Lung (tissue), 12 donors: ENCODE results near the gene CRYAB. TPM values are rescaled to one million over a fixed set of nuclear protein-coding genes. Genes with fewer than 3 reads are reported as not detected.

Source experiments
- ATAC-seq: fragments of 200-7000 bp; cut with Tn5 transposase; one replicate; pipeline ENCODE4 v1.9.1; 2020; ENCODE audit warnings: moderate number of reproducible peaks; ENCODE audit not compliant: insufficient read depth, low FRiP score
- DNase-seq, 3 donors: peaks; one replicate each; pipeline ENCODE4 v3.0.0-alpha.2; 2013 to 2017
- H3K27ac ChIP-seq, 2 donors: one replicate each; pipeline ENCODE4 v1.5.1; 2013; ENCODE audit warnings: mild to moderate bottlenecking in 2 of 2, moderate library complexity in 2 of 2, control low read depth in 1 of 2, inconsistent platforms in 1 of 2, low read depth in 1 of 2, low read length in 1 of 2
- H3K27me3 ChIP-seq, 3 donors: one replicate each; pipeline ENCODE4 v1.5.1; 2013; ENCODE audit warnings: low read length in 2 of 3; ENCODE audit not compliant: control insufficient read depth in 3 of 3, insufficient read depth in 3 of 3
- H3K36me3 ChIP-seq, 4 donors: one replicate each; pipeline ENCODE4 v1.5.1; 2013; ENCODE audit warnings: low read length in 4 of 4, mild to moderate bottlenecking in 1 of 4, moderate library complexity in 1 of 4; ENCODE audit not compliant: control insufficient read depth in 4 of 4, insufficient read depth in 4 of 4
- H3K4me1 ChIP-seq, 5 donors: one replicate each; pipeline ENCODE4 v1.5.1; 2013; ENCODE audit warnings: low read length in 5 of 5, mild to moderate bottlenecking in 2 of 5, moderate library complexity in 1 of 5; ENCODE audit not compliant: control insufficient read depth in 5 of 5, insufficient read depth in 5 of 5
- H3K4me3 ChIP-seq: one replicate; pipeline ENCODE4 v1.5.1; 2013; ENCODE audit warnings: mild to moderate bottlenecking, control low read depth, moderate library complexity
- H3K9ac ChIP-seq, 2 donors: one replicate each; pipeline ENCODE4 v1.5.1; 2013; ENCODE audit warnings: low read length in 2 of 2, control low read depth in 1 of 2; ENCODE audit not compliant: insufficient read depth in 1 of 2
- H3K9me3 ChIP-seq, 4 donors: one replicate each; pipeline ENCODE4 v1.5.1; 2013; ENCODE audit warnings: low read length in 3 of 4, mild to moderate bottlenecking in 1 of 4, moderate library complexity in 1 of 4; ENCODE audit not compliant: control insufficient read depth in 4 of 4, insufficient read depth in 3 of 4
- WGBS, 2 donors: extraction: QIAGEN DNeasy Blood & Tissue Kit; methylation state at CpG; one replicate each; pipeline ENCODE4 v1.1.7; 2013; 5-methylcytosine and 5-hydroxymethylcytosine counted together
- polyA plus RNA-seq, 2 donors: library from polyadenylated mRNA; stranded (reverse); fragments of 200-250 nt; gene quantifications; one replicate each; pipeline ENCODE4 v1.2.1, GENCODE V29; 2013
- total RNA-seq, 2 donors: library from RNA; depleted of rRNA in 1 of 2; stranded (reverse); fragments of >200 nt in 1 of 2; gene quantifications; one replicate each; pipeline ENCODE4 v1.2.1, GENCODE V29; 2014 to 2021
- TF ChIP-seq, protein P1 (sequence below): IDR thresholded peaks from 2 replicates; pipeline ENCODE4 v1.5.1; 2012; ENCODE audit warnings: mild to moderate bottlenecking; ENCODE audit errors: control extremely low read depth, extremely low read depth
- donor health status: control.
- donor health status: control.
- donor health status: Bipolar disorder and iron deficiency.
- donor health status: healthy.
- donor health status: DM: yes; HTN: yes; CAD: no.

Gene CRYAB
- total and polyA plus RNA-seq, 4 donors: 12.0 to 73.0 (median 60.8) TPM

- ATAC-seq: no peak
- DNase-seq: no peak
- Histone ChIP-seq H3K36me3 (no peaks in the 10 kb centered on the region), H3K4me1 (no peaks in the 10 kb centered on the region), H3K9me3 (no peaks in the 10 kb centered on the region), H3K4me3 (no peak overlapping the region), H3K27me3 (no peaks in the 10 kb centered on the region), H3K9ac (no peak overlapping the region), H3K27ac (no peak overlapping the region)
- TF ChIP-seq, protein P1, sequence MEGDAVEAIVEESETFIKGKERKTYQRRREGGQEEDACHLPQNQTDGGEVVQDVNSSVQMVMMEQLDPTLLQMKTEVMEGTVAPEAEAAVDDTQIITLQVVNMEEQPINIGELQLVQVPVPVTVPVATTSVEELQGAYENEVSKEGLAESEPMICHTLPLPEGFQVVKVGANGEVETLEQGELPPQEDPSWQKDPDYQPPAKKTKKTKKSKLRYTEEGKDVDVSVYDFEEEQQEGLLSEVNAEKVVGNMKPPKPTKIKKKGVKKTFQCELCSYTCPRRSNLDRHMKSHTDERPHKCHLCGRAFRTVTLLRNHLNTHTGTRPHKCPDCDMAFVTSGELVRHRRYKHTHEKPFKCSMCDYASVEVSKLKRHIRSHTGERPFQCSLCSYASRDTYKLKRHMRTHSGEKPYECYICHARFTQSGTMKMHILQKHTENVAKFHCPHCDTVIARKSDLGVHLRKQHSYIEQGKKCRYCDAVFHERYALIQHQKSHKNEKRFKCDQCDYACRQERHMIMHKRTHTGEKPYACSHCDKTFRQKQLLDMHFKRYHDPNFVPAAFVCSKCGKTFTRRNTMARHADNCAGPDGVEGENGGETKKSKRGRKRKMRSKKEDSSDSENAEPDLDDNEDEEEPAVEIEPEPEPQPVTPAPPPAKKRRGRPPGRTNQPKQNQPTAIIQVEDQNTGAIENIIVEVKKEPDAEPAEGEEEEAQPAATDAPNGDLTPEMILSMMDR: no peak
- WGBS, 2 donors: 95 to 96% methylated on average over 4 of the region's 4 CpGs
Observed at GRCh38 chr11:111954154-111954553, 42.6 kb upstream of the CRYAB start.

GRCh38 chr11:111951565-111951964 lies 40.0 kb upstream of the CRYAB start:
- Histone ChIP-seq H3K4me1 (peaks cover 0 to 3% (median 0%) of the 10 kb centered on the region in 5 donors), H3K4me3 (no peak overlapping the region), H3K36me3 (no peaks in the 10 kb centered on the region), H3K9me3 (no peaks in the 10 kb centered on the region), H3K27me3 (no peaks in the 10 kb centered on the region), H3K27ac (no peak overlapping the region), H3K9ac (no peak overlapping the region)
- whole genome bisulfite sequencing, 2 donors: 96 to 98% methylated on average over 3 of the region's 3 CpGs
- ATAC-seq (no peak), DNase-seq (no peak)
- TF ChIP-seq, protein P1: no peak

- Histone ChIP-seq H3K27me3 (no peaks in the 10 kb centered on the region), H3K9me3 (no peaks in the 10 kb centered on the region), H3K9ac (no peak overlapping the region), H3K4me3 (no peak overlapping the region), H3K27ac (no peak overlapping the region), H3K4me1 (peaks cover 0 to 5% (median 1%) of the 10 kb centered on the region in 5 donors), H3K36me3 (no peaks in the 10 kb centered on the region)
- WGBS, 2 donors: 43 to 45% methylated on average over 7 of the region's 7 CpGs
- DNase-seq (no peak), ATAC-seq (no peak)
- TF ChIP-seq, protein P1: no peak
Observed at GRCh38 chr11:111949519-111950426, 38.2 kb upstream of the CRYAB start.
